SU-DHL-6 (cell line): ENCODE results near the gene SYNPR.

ENCODE experiments used
- H2AFZ ChIP-seq: fragments of 200-600 bp; sonication (generic); 2 replicates; pipeline ENCODE4 v1.6.1; 2014; ENCODE audit warnings: low read depth, mild to moderate bottlenecking, moderate library complexity, mixed read lengths, antibody characterized with exemption, low read length; ENCODE audit not compliant: severe bottlenecking
- H3F3A ChIP-seq: fragments of 200-600 bp; shearing (Covaris generic); 2 replicates; pipeline ENCODE4 v1.6.0; 2016; ENCODE audit warnings: antibody characterized with exemption, mild to moderate bottlenecking; ENCODE audit not compliant: insufficient read depth
- H3K27ac ChIP-seq: fragments of 200-600 bp; sonication (generic); 2 replicates; pipeline ENCODE4 v1.5.1; 2016; ENCODE audit warnings: low read depth, mild to moderate bottlenecking, low read length, moderate library complexity, mixed read lengths
- H3K27me3 ChIP-seq: fragments of 200-600 bp; sonication (generic), shearing (Covaris generic); 2 replicates; pipeline ENCODE4 v1.6.0; 2014; ENCODE audit warnings: mild to moderate bottlenecking, low read length
- H3K36me3 ChIP-seq: fragments of 200-600 bp; sonication (generic); 2 replicates; pipeline ENCODE4 v1.6.1; 2014; ENCODE audit warnings: mild to moderate bottlenecking, low read length, mixed read lengths
- H3K4me2 ChIP-seq: fragments of 300-600, 200-600 bp; shearing (Covaris generic), sonication (generic); 2 replicates; pipeline ENCODE4 v1.6.0; 2014; ENCODE audit warnings: low read length, low read depth, mild to moderate bottlenecking; ENCODE audit not compliant: poor library complexity, severe bottlenecking
- H3K4me3 ChIP-seq: fragments of 200-600 bp; sonication (generic); 2 replicates; pipeline ENCODE4 v1.5.1; 2014; ENCODE audit warnings: antibody characterized with exemption, low read length, mild to moderate bottlenecking, mixed read lengths; ENCODE audit not compliant: insufficient read depth, poor library complexity, severe bottlenecking
- H3K79me2 ChIP-seq: fragments of 200-600 bp; sonication (generic); 2 replicates; pipeline ENCODE4 v1.6.1; 2014; ENCODE audit warnings: mild to moderate bottlenecking, low read length, moderate library complexity; ENCODE audit not compliant: insufficient read depth
- H3K9ac ChIP-seq: fragments of 200-600 bp; sonication (generic); 2 replicates; pipeline ENCODE4 v1.7.0; 2014; ENCODE audit warnings: mild to moderate bottlenecking, low read length
- H3K9me2 ChIP-seq: fragments of 200-600 bp; sonication (generic); replicated peaks from 2 replicates; pipeline ENCODE4 v1.6.1; 2014; ENCODE audit warnings: low read length; ENCODE audit not compliant: insufficient read depth
- H3K9me3 ChIP-seq: fragments of 200-600 bp; sonication (generic); 2 replicates; pipeline ENCODE4 v1.6.1; 2014; ENCODE audit warnings: low read length, mixed read lengths; ENCODE audit not compliant: insufficient read depth
- H4K20me1 ChIP-seq: fragments of 200-600 bp; sonication (generic); 2 replicates; pipeline ENCODE4 v1.6.1; 2014; ENCODE audit warnings: low read depth, mild to moderate bottlenecking, antibody characterized with exemption, low read length, moderate library complexity, mixed read lengths
- CTCF ChIP-seq: fragments of 200-600 bp; sonication (generic); IDR thresholded peaks from one replicate; pipeline ENCODE4 v1.5.1; 2017; ENCODE audit warnings: antibody characterized with exemption, mild to moderate bottlenecking, low read length, moderate library complexity; ENCODE audit not compliant: insufficient read depth, poor library complexity, severe bottlenecking
- EZH2phosphoT487 ChIP-seq: fragments of 200-600 bp; sonication (generic), shearing (Covaris generic); conservative IDR thresholded peaks from 2 replicates; pipeline ENCODE4 v1.6.1; 2018; ENCODE audit warnings: mild to moderate bottlenecking, antibody characterized with exemption, low read length, moderate library complexity, mixed read lengths

The SYNPR gene

GRCh38 chr3:63571682-63572081 is 293.6 kb downstream of the SYNPR start:
- no peak overlapping the region for H3K9ac ChIP-seq

GRCh38 chr3:63576846-63577245 is 298.7 kb downstream of the SYNPR start:
- no peaks in the 10 kb centered on the region for H3K9me2 ChIP-seq
- H3K27ac ChIP-seq, result no peak overlapping the region
- no peak overlapping the region for H3K4me3 ChIP-seq
- H3K9me3 ChIP-seq, result no peaks in the 10 kb centered on the region
- H3K36me3 ChIP-seq, result no peaks in the 10 kb centered on the region
- H4K20me1 ChIP-seq, result no peaks in the 10 kb centered on the region
- no peak overlapping the region for H3K4me2 ChIP-seq
- no peaks in the 10 kb centered on the region for H3K27me3 ChIP-seq
- no peaks in the 10 kb centered on the region for H3F3A ChIP-seq
- no peak overlapping the region for H2AFZ ChIP-seq
- H3K9ac ChIP-seq, result no peak overlapping the region
- H3K79me2 ChIP-seq, result no peaks in the 10 kb centered on the region
- no peak for TF ChIP-seq CTCF
- no peak for TF ChIP-seq EZH2phosphoT487

More at GRCh38 chr3:63571682-63572081, 293.6 kb downstream of the SYNPR start:
- Histone ChIP-seq H3K9me2 (no peaks in the 10 kb centered on the region), H3F3A (no peaks in the 10 kb centered on the region), H3K79me2 (no peaks in the 10 kb centered on the region), H3K9me3 (0 out of 2 replicates have a peak, but pooled peaks cover 4% of the 10 kb centered on the region), H3K27ac (no peak overlapping the region), H3K4me3 (no peak overlapping the region), H3K36me3 (no peaks in the 10 kb centered on the region), H4K20me1 (no peaks in the 10 kb centered on the region), H3K27me3 (no peaks in the 10 kb centered on the region), H2AFZ (no peak overlapping the region), H3K4me2 (no peak overlapping the region)
- TF ChIP-seq CTCF (no peak), EZH2phosphoT487 (no peak)

- no peaks in the 10 kb centered on the region for H3K9me3 ChIP-seq
- H4K20me1 ChIP-seq, result no peaks in the 10 kb centered on the region
- H3K27me3 ChIP-seq, result no peaks in the 10 kb centered on the region
- no peaks in the 10 kb centered on the region for H3F3A ChIP-seq
- H3K9me2 ChIP-seq, result no peaks in the 10 kb centered on the region
- no peak overlapping the region for H3K9ac ChIP-seq
- H3K79me2 ChIP-seq, result no peaks in the 10 kb centered on the region
- H3K4me2 ChIP-seq, result no peak overlapping the region
- H3K4me3 ChIP-seq, result no peak overlapping the region
- TF ChIP-seq CTCF (no peak), EZH2phosphoT487 (no peak)
- H3K27ac ChIP-seq, result no peak overlapping the region
- no peak overlapping the region for H2AFZ ChIP-seq
- H3K36me3 ChIP-seq, result no peaks in the 10 kb centered on the region
These were observed 300.8 kb downstream of the SYNPR start for GRCh38 chr3:63578858-63579257.
